Endothelial cell of hepatic sinusoid (primary cell): ENCODE results near the gene PCNX3.

Source experiments
- in situ Hi-C: cut with HindIII; loops from 2 replicates; pipeline ENCODE4 v1.10.0; 2017; ENCODE audit warnings: low sequenced_read_pairs

Gene PCNX3

GRCh38 chr11:65580031-65580692 lies 35.4 kb upstream of the PCNX3 start:
- in situ Hi-C loops, result no loop called here

- in situ Hi-C loops, result no loop called here
These were observed 34.8 kb upstream of the PCNX3 start for GRCh38 chr11:65580756-65581155.

DNA sequence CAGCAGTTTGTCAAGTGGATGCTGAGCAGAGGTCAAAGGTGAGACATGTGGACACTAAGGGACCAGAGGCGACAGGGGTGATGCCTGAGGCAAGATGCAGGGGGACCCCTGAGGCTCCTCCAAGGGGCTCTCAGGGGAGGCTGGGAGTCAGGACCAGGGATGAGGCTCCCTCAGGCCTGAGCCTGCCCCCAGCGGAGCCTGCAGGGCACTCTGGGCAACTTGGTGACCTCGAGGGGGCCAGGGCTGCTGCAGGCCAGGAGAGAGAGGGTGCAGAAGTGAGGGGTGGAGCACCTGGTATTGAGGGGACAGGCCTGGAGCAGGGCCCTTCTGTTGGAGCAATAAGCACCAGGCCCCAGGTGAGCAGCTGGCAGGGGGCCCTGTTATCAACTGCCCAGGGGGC lies 33.6 kb upstream of the PCNX3 start:
- in situ Hi-C loops, result no loop called here

DNA sequence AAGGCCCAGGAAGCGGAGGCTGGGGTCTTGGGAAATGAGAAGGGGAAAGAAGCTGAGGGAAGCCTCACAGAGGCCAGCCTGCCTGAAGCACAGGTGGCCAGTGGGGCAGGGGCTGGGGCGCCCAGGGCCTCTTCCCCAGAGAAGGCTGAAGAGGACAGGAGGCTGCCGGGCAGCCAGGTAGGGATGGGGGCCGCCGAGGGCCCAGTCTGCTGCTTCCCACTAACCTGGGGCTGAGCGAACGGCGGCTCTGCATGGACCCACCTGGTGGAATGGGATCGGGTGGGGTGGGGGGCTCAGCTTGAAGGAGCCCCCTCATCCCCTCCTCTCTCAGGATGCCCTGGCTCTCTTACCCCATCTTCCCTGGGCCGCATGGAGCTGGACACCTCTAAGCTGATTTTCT lies 32.0 kb upstream of the PCNX3 start:
- in situ Hi-C loops, result no loop called here

GRCh38 chr11:65584106-65584505 lies 31.5 kb upstream of the PCNX3 start:
- in situ Hi-C loops, result no loop called here

DNA sequence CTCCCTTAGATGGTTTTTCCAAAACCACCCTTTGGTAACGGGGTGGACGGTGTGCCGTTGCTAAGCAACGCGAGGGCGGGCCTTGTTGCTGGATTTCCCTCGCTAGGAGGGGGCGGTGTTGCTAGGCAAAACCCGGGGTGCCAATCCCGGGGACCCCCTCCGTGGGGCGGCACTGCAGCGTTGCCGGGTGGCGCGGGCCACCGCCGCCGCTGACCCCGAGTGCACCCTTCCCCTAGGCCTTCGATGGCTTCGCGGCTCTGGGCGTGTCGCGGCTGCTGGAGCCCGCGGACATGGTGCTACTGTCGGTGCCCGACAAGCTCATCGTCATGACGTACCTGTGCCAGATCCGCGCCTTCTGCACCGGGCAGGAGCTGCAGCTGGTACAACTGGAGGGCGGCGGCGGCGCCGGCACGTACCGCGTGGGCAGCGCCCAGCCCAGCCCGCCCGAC lies 30.8 kb upstream of the PCNX3 start:
- in situ Hi-C loops, result no loop called here

GRCh38 chr11:65585396-65586246 lies 30.0 kb upstream of the PCNX3 start:
- in situ Hi-C loops, result no loop called here

DNA sequence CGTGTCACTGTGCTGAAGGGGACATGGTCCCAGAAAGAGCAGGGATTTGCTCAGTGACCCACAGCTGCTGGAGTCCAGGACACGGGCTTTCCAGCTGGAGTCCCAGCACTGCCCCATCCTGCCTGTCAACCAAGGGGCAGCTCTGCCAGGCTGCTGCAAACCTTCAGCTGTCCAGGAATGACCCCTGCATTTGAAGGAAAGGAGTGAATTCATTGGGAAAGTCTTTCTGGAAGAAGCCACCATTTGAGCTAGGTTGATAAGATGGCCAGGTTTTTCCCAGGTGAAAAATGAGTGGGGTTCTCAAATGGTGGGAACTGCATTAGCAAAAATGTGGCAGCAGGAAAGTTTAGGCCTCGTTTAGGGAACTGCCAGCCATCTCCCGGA lies 29.3 kb upstream of the PCNX3 start:
- in situ Hi-C loops, result no loop called here

GRCh38 chr11:65586676-65587075 lies 28.9 kb upstream of the PCNX3 start:
- in situ Hi-C loops, result no loop called here

GRCh38 chr11:65588199-65589054 lies 27.1 kb upstream of the PCNX3 start:
- in situ Hi-C loops, result no loop called here

GRCh38 chr11:65589444-65590239 lies 25.9 kb upstream of the PCNX3 start:
- in situ Hi-C loops, result no loop called here

GRCh38 chr11:65590240-65590738 lies 25.3 kb upstream of the PCNX3 start:
- in situ Hi-C loops, result no loop called here

- in situ Hi-C loops, result no loop called here
These were observed 23.4 kb upstream of the PCNX3 start for GRCh38 chr11:65591939-65592857.

DNA sequence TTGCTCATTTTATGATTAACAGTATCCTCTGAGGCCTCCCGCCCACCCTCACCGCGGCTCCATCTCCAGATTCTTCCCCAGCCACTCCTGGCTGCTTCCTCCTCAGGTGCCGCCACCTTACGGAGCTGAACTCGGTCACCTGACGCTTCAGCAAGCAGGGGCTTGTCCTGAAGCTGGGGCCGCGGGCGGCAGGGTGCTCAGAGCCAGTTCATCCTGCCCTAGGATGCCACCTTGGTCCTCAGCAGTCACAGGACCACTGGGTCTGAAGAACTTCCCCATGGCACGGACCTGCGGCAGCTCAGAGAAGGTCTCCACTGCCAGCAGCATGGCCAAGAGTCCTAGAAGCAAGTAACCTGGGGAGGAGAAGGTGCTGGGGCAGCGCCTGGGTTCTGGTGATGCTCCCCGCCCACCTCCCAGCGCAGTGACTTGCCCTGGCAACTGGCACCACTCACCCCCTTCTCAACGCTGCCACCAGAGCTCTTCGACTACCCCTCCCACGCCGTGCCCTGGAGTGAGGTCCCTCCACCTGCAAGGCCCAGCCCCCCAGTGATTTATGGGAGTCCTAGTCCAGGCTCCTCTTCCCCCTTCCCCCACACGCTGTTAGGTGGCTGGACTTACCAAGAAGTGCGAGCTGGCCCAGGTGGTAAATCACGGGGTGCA lies 22.6 kb upstream of the PCNX3 start:
- in situ Hi-C loops, result no loop called here

DNA sequence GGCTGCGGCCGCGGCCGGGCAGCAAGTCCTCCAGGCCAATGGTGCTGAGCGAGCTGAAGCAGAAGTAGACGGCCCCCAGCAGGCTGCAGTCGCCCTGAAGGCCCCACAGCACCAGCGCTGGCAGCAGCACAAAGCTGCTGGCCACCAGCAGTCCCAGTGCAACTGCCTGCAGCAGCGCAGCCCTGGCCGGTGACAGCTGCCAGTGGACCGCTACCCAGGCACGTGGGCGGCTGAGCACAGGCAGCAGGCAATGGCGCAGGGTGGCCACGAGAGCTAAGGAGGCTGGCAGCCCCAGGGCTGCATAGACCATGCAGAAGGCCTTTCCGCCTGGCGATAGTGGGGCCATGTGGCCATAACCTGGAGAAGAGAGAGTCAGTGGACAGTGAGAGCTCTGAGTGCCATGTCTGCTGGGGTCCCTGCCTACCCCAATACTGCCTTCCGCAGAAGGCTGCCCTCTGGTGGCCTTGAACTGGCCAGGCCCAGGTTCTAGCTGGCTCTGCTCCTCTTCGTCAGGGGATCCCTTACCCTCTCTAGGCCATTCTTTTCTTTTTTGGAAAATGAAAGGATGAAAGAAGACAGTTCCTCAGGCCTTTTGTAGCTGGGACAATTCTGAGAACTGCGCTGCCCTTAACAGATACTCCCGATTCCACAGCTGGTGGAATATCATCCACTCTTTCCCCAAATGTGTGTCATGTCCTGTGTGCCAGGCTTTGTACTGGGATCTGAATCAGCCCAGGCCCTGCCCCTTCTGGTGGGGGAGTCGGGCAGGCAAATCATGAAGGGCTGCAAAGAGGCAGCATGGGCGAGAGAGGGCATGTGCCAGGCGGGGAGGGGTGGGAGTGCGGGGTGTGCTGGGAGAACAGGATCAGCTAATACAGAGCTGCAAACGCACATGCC lies 21.8 kb upstream of the PCNX3 start:
- in situ Hi-C loops, result no loop called here

DNA sequence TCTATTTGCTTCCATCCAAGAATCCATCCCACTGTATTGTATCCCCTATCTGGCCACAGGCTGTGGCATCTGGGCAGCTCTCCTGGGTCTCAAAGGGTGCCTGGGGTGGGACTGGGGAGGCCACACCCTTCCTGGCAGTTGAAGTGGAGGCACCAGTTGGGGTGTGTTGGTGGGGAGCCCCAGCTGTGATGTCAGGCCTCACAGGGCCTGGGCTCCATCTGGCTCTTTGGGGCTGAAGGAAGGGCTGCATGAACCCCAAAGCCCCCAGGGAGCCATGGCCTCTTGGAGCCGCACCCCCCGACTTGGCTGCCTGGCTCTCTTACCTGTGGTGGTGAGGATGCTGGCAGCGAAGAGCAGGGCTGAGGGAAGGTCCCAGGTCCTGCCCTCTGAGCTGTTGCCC lies 20.4 kb upstream of the PCNX3 start:
- in situ Hi-C loops, result no loop called here

DNA sequence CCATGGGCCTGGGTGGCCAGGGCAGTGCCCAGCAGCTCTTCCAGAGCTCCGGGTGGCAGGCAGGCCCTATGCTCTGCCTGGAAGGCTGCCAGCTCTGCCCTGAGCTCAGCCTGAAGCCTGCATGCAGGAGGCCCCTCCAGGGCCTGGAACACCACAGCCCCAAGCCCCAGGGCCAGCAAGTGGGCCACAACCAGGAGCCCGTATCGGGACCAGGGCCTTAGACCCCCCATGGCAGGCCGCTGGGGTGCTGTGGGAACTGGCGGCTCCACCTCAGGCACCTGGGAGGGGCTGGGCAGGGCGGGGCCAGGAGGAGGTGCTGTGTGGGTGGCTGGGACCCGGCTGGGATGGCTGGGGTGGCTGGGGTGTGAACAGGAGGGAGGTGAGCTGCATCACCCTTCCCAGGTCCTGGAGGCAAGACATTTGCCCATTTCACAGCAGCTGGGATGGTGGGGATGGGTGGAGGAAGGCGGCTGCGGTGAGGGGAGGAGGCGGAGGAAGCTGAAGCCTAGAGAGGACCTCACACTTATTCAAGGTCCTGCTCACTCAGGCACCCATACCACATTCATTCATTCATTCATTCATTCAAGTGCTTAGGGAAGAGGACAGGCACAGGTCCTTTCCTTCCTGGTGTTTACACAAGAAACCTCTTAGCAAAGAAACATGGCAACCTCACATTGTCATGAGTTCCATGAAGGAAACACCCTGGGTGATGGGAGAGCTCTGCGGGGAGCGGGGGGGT lies 19.9 kb upstream of the PCNX3 start, which contains the start of gene KCNK7:
TSS of gene KCNK7 (minus strand) at position 258 of the 739 bp plus-strand sequence. CDS start at position 230, 28 bp downstream.
- in situ Hi-C loops, result no loop called here
